MM.1S (cell line): ENCODE results near the gene ANKZF1.

Experiments
- DNase-seq: peaks from one replicate; pipeline ENCODE4 v3.0.0-alpha.2; 2015
- H2AFZ ChIP-seq: fragments of 300-600 bp; sonication (generic); 2 replicates; pipeline ENCODE4 v1.6.0; 2016; ENCODE audit warnings: antibody characterized with exemption, low read length
- H3F3A ChIP-seq: fragments of 300-600 bp; sonication (generic); 2 replicates; pipeline ENCODE4 v1.6.1; 2016; ENCODE audit warnings: mild to moderate bottlenecking, antibody characterized with exemption, low read length, moderate library complexity, mixed read lengths; ENCODE audit not compliant: insufficient read depth
- H3K27ac ChIP-seq: fragments of 300-600 bp; sonication (generic); 2 replicates; pipeline ENCODE4 v1.5.1; 2016; ENCODE audit warnings: mild to moderate bottlenecking, low read length
- H3K27me3 ChIP-seq: fragments of 300-600 bp; sonication (generic); replicated peaks from 2 replicates; pipeline ENCODE4 v1.6.0; 2016; ENCODE audit warnings: low read length; ENCODE audit not compliant: insufficient read depth
- H3K36me3 ChIP-seq: fragments of 300-600 bp; sonication (generic); replicated peaks from 2 replicates; pipeline ENCODE4 v1.6.1; 2016; ENCODE audit warnings: mild to moderate bottlenecking, low read length, mixed read lengths; ENCODE audit not compliant: insufficient read depth
- H3K4me1 ChIP-seq: fragments of 300-600 bp; sonication (generic); 2 replicates; pipeline ENCODE4 v1.6.1; 2016; ENCODE audit warnings: low read length, mixed read lengths
- H3K4me2 ChIP-seq: fragments of 300-600 bp; sonication (generic); 2 replicates; pipeline ENCODE4 v1.6.0; 2016; ENCODE audit warnings: low read depth, low read length
- H3K4me3 ChIP-seq: fragments of 300-600 bp; sonication (generic); 2 replicates; pipeline ENCODE4 v1.5.1; 2016; ENCODE audit warnings: low read length, mixed read lengths
- H3K79me2 ChIP-seq: fragments of 300-600 bp; sonication (generic); 2 replicates; pipeline ENCODE4 v1.6.1; 2016; ENCODE audit warnings: mixed run types, low read length, mixed read lengths
- H3K9ac ChIP-seq: fragments of 300-600 bp; sonication (generic); 2 replicates; pipeline ENCODE4 v1.6.1; 2016; ENCODE audit warnings: low read length, mixed read lengths
- H3K9me2 ChIP-seq: fragments of 300-600 bp; sonication (generic); replicated peaks from 2 replicates; pipeline ENCODE4 v1.6.1; 2016; ENCODE audit warnings: mild to moderate bottlenecking, low read length, mixed read lengths; ENCODE audit not compliant: insufficient read depth
- H3K9me3 ChIP-seq: fragments of 300-600 bp; sonication (generic); replicated peaks from 2 replicates; pipeline ENCODE4 v1.6.1; 2016; ENCODE audit warnings: mild to moderate bottlenecking, low read length, mixed read lengths; ENCODE audit not compliant: insufficient read depth
- H4K20me1 ChIP-seq: fragments of 300-600 bp; sonication (generic); 2 replicates; pipeline ENCODE4 v1.6.1; 2016; ENCODE audit warnings: mild to moderate bottlenecking, low read length, moderate library complexity, mixed read lengths; ENCODE audit not compliant: insufficient read depth
- CTCF ChIP-seq: fragments of 300-600 bp; sonication (generic); IDR thresholded peaks from 2 replicates; pipeline ENCODE4 v1.5.1; 2016; ENCODE audit warnings: antibody characterized with exemption, low read length, mixed read lengths
- EZH2 ChIP-seq: fragments of 300-600 bp; sonication (generic); optimal IDR thresholded peaks from 2 replicates; pipeline ENCODE3; 2017; ENCODE audit warnings: low read depth, mild to moderate bottlenecking, antibody characterized with exemption, low read length, mixed read lengths
- EZH2phosphoT487 ChIP-seq: fragments of 300-600 bp; sonication (generic); IDR thresholded peaks from 2 replicates; pipeline ENCODE4 v1.6.1; 2018; ENCODE audit warnings: antibody characterized with exemption, low read length

Gene ANKZF1

DNA sequence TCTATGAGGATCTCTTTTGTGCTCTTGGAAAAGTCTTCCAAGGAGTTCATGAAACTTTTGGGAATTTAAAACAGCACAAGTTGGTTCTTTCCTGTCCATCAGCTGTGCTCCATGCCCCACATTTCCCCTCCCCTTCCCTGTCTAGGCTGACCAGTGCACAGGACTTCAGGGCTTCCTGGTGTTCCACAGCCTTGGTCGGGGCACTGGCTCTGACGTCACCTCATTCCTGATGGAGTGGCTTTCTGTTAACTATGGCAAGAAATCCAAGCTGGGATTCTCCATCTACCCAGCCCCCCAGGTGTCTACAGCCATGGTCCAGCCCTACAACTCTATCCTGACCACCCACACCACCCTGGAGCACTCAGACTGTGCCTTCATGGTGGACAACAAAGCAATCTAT is 41.4 kb downstream of the ANKZF1 start:
- H3K9me2 ChIP-seq, result no peaks in the 10 kb centered on the region
- H3K4me1 ChIP-seq, result no peaks in the 10 kb centered on the region
- H3F3A ChIP-seq, result no peaks in the 10 kb centered on the region
- DNase-seq, result no peak
- no peak overlapping the region for H3K4me3 ChIP-seq
- no peaks in the 10 kb centered on the region for H3K27me3 ChIP-seq
- H3K27ac ChIP-seq, result no peak overlapping the region
- H3K36me3 ChIP-seq, result no peaks in the 10 kb centered on the region
- no peak overlapping the region for H3K9ac ChIP-seq
- no peak overlapping the region for H2AFZ ChIP-seq
- TF ChIP-seq EZH2phosphoT487 (no peak), EZH2 (no peak), CTCF (no peak)
- no peaks in the 10 kb centered on the region for H4K20me1 ChIP-seq
- H3K4me2 ChIP-seq, result no peak overlapping the region
- no peaks in the 10 kb centered on the region for H3K79me2 ChIP-seq
- H3K9me3 ChIP-seq, result no peaks in the 10 kb centered on the region

DNA sequence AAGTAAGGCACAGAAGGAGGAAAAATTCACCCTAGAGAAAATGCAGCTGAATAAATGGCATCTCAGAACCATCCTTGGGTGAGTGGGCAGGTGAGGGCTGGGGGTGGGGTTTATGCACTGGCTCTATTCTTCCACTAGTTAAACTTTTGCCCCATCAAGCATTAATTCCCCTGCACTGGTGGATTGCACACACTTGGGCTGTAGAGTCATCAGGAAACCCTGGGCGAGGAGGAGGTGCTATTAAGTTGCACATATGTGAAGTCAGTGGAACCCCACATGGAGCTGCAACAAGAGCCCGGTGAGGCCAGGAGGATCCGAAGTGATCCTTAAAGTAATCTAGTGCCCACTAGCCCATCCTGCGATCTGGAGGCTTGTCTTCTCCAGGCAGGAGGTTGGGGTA is 42.8 kb downstream of the ANKZF1 start:
- no peaks in the 10 kb centered on the region for H3K9me3 ChIP-seq
- TF ChIP-seq EZH2phosphoT487, result no peak
- no peak for TF ChIP-seq EZH2
- TF ChIP-seq CTCF, result no peak
- no peak overlapping the region for H3K9ac ChIP-seq
- H3K4me1 ChIP-seq, result peaks cover 4% of the 10 kb centered on the region; the same call in 1 of the 2 replicates
- H3K79me2 ChIP-seq, result no peaks in the 10 kb centered on the region
- H3K4me2 ChIP-seq, result no peak overlapping the region
- no peak overlapping the region for H2AFZ ChIP-seq
- no peaks in the 10 kb centered on the region for H3F3A ChIP-seq
- no peaks in the 10 kb centered on the region for H3K36me3 ChIP-seq
- H3K9me2 ChIP-seq, result no peaks in the 10 kb centered on the region
- H3K27ac ChIP-seq, result no peak overlapping the region
- DNase-seq, result no peak
- no peaks in the 10 kb centered on the region for H4K20me1 ChIP-seq
- no peak overlapping the region for H3K4me3 ChIP-seq
- no peaks in the 10 kb centered on the region for H3K27me3 ChIP-seq

DNA sequence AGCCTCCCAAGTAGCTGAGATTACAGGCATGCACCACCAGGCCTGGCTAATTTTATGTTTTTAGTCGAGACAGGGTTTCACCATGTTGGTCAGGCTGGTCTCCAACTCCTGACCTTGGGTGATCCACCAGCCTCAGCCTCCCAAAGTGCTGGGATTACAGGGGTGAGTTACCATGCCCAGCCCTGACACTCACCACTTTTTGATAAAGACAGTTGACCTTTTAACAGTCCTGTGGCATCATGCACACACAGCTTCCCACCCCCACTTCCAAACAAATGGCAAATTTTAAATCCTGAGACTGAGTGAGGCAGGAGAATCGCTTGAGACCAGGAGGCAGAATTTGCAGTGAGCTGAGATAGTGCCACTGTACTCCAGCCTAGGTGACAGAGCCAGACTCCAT is 43.4 kb downstream of the ANKZF1 start:
- H3K9ac ChIP-seq, result no peak overlapping the region
- H3K27me3 ChIP-seq, result no peaks in the 10 kb centered on the region
- no peak overlapping the region for H3K4me3 ChIP-seq
- no peak for DNase-seq
- H3F3A ChIP-seq, result 0 out of 2 replicates have a peak, but pooled peaks cover 2% of the 10 kb centered on the region
- peaks cover 7% of the 10 kb centered on the region for H3K4me1 ChIP-seq
- H3K9me3 ChIP-seq, result no peaks in the 10 kb centered on the region
- TF ChIP-seq CTCF (no peak), EZH2 (no peak), EZH2phosphoT487 (no peak)
- no peak overlapping the region for H3K4me2 ChIP-seq
- H3K9me2 ChIP-seq, result no peaks in the 10 kb centered on the region
- no peaks in the 10 kb centered on the region for H4K20me1 ChIP-seq
- H3K27ac ChIP-seq, result no peak overlapping the region
- no peaks in the 10 kb centered on the region for H3K79me2 ChIP-seq
- no peak overlapping the region for H2AFZ ChIP-seq
- no peaks in the 10 kb centered on the region for H3K36me3 ChIP-seq

- H3K27me3 ChIP-seq, result no peaks in the 10 kb centered on the region
- no peak for DNase-seq
- H3K4me1 ChIP-seq, result peaks cover 16% of the 10 kb centered on the region
- no peak overlapping the region for H3K9ac ChIP-seq
- no peaks in the 10 kb centered on the region for H4K20me1 ChIP-seq
- H3K9me2 ChIP-seq, result no peaks in the 10 kb centered on the region
- H3F3A ChIP-seq, result peaks cover 10% of the 10 kb centered on the region
- no peak overlapping the region for H3K4me2 ChIP-seq
- no peaks in the 10 kb centered on the region for H3K79me2 ChIP-seq
- no peaks in the 10 kb centered on the region for H3K9me3 ChIP-seq
- TF ChIP-seq EZH2phosphoT487 (no peak), EZH2 (no peak), CTCF (no peak)
- H2AFZ ChIP-seq, result no peak overlapping the region
- no peak overlapping the region for H3K4me3 ChIP-seq
- no peak overlapping the region for H3K27ac ChIP-seq
- no peaks in the 10 kb centered on the region for H3K36me3 ChIP-seq
Measured at GRCh38 chr2:219273937-219274336, 44.3 kb downstream of the ANKZF1 start.
